Mesenteric fat pad (tissue), 1 donor: Measurements from ENCODE around the gene CCDC158. TPM values are rescaled to one million over a fixed set of nuclear protein-coding genes. Genes with fewer than 3 reads are reported as not detected.
"Not testable (repeated sequence)": the region's sequence is repeated elsewhere in the genome, so short reads cannot be mapped to it uniquely, and the experiment has no call there.

Experiments used
- DNase-seq: peaks from one replicate; pipeline ENCODE4 v3.0.0-alpha.2; 2020; ENCODE audit warnings: low spot score
- total RNA-seq: library from RNA; stranded (reverse); fragmentation: NEBNext Ultra II Directional; extraction: Animal tissue kit (Norgen Biotek cat#: 25700); gene quantifications from one replicate; pipeline ENCODE4 v1.2.1, GENCODE V29; 2021
- donor health status: DM: yes; HTN: yes; CAD: no.

The CCDC158 gene
- total RNA-seq, 1 donor from 2014 or later, result 0.45 TPM

DNA sequence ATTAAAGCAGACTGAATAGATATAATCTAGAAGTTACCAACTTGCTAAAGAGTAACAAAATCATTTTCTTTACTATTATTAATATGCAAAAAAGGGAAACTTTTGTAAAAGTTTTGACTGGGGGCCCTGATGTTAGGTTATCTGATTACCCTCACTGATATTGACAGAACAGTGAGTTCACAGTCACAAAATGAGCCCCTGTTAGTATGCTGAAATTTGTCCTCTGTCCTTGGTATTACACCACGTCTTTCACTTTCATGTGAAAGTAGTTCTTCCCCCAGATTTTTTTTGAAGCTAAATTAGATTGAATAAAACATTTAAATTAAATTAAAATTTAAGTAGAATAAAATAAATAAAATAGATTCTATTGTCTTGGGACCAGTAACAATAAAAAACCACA, 108.5 kb downstream of the CCDC158 start:
- no peak for DNase-seq

DNA sequence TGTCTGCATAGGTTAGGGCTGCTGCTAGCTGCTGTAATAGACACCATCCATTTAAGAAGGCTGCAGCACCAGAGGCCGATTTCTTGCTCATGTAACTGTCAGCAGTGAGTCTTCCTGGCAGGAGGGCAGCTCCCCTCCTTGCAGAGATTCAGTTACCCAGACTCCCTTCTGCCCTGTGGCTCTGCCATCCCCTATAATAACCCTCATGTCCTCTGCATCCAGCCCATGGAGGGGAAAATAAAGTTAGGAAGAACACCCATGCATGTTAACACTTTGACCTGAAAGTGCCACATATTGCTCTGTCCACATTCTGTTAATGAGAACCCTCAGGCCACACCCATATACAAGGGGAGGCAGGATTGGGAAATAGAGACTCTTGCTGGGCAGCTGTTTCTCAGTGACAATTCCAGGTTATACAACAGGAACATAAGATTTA, 109.0 kb downstream of the CCDC158 start:
- DNase-seq, result no peak

DNA sequence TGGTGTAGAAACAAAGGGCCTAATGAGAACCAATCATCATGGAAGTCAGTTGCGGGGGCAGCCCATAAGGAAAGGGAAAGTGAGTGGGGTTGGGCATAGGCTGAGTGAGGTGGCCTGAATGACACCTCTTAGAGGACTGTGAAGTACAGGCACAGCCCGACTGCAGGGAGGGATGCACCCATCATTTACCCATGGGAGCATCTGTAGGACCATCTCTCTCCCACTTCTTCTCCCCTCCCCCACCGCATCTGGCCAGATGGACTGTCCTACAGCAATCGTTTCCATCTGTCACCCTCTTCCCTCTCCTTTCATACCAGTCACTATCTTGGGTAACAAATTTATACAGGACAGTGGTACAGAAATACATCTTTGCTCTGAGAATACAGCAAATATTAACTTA, 110.3 kb downstream of the CCDC158 start:
- no peak for DNase-seq

DNA sequence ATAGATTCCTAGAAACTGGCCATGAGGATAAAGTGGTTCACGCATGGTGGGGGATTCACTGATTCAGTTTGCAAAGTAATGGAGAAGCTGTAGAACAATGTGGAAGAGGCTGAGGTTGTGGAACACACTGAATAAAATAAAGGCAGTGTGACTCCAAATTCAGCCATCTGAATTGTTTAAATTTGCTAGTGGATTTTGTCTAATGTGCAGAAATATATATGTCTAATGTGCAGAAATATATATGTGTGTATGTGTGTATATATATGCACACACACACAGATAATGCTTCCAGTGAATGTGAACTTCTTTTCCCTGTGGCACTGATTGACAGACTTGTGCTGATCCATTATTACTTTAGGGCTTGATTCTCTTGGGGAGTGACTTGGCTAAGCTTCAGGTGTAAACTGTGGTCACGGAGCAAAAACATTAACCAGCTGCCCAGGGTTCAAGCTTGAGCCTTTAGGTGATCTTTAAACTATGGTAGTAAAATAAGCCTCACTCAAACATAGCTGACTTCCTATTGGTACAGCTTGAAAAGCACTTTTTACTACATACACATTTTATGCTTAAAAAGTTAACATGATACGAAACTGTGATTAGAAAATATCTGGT, 110.9 kb downstream of the CCDC158 start:
- DNase-seq, result no peak

DNA sequence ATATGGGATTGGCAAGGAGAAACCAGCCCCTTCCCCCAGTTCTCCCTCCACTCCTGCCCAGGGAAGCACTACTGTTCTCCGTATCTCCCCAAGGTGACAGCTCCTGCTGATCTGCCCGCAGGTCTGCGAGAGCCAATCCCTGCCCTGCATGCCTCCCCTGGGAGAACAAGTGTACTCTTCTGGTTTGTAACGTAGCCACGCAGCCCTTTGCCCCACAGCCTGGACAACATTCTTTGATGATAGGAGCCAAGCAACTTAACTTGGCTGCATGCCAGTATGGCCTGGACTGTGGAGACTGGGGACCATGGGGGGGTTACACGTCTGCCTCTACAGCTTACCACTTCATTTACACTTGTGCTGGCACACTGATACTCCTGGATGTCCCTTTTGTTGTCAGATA, 112.4 kb downstream of the CCDC158 start:
- no peak for DNase-seq

DNA sequence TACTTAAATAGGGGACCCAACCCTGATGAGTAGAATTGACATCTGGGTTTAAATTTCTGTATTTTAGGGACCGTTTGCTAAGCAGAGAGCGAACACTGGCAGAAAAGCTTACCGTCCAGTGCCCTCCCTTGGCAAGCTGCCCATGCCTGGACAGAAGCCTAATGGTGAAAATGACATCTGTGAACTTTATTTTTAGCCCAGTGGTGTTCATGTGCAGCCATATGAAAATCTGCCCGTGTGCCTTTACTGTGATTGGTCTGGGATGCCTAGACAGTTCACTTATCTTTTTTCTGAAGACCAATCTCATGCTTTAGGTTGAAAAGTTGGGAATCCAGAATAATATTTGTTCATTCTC, 113.3 kb downstream of the CCDC158 start:
- DNase-seq, result no peak

DNA sequence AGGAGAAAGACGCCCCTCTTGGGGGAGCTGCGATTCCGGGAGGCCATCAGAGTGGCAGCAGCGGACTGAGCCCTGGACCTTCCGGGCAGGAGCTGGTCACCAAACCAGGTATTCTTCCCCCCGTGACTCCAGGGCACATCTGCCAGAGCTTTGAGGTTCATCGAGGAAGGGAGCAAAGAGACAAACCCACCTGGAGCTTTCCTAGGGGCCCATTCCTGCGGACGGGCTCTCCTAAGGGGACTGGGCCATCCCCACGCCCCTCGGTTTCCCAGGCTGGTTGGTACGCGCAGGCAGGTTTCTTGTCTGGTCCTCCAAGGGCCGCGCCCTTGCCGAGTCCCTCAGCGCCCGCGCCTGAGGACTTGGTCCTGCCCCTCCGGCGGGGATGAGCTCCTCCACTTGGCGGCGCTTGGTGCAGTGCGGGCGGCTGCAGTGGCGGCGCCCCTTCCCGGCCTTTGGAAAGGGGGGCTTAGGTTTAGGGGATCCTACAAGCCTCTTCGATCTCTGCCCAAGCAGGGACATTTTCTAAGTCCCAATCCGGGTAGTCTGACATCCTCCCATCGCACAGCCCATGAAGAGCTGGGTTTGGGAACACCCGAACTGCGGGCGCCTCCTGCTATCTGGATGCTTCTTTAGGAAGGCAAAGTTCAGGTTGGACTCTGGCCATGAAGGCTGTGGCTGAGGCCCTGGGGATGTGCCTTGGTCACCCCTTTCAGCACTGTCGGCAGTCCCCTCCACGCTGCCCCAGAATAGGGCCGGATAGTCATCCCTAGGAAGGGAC, 113.9 kb downstream of the CCDC158 start:
- no peak for DNase-seq

DNA sequence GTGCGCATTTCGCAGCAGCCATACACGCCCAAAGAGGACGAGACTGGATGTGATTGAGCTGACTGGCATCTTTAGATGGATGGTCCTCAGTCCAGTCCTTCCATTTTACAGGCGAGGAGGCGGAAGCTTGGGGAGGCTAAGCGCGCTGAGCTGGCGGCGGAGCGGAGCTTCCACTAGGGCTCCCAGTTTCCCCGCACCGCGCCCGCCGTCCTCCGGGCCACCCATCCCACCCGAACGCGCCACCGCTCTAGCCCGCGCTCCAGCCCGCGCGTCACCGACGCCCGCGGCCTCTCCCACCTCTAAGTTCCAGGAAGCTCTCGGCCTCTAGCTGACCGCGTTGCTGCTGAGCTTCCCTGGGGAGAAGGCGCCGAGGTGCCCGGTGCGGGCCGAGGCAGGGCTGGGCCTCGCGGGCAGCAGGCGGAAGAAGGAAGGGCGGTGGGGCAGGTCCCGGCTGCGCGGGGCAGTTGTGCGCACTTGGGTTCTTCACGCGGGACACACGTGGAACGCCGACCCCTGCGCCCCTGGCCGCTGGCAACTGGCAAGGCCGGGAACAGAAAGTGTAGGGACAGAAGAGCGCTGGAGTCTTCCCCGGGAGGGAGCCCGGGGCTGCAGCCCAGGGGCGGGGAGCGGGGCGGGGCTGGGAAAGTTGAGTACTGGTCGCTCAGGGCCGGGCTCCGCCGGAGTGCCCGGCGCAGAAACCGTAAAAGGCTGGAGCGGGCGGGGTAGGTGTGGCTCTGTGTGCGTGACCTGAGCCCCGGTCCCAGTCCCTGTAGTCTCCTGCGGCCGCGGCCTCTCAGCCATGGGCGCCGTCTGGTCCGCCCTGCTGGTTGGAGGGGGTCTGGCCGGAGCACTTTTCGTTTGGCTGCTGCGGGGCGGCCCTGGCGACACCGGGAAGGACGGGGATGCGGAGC, 114.7 kb downstream of the CCDC158 start, which contains the start of gene STBD1:
Gene STBD1 (plus strand): TSS at position 763 of the 911 bp plus-strand sequence. CDS start 37 bp downstream, at position 800.
- peak; percentile 91 for DNase-seq

DNA sequence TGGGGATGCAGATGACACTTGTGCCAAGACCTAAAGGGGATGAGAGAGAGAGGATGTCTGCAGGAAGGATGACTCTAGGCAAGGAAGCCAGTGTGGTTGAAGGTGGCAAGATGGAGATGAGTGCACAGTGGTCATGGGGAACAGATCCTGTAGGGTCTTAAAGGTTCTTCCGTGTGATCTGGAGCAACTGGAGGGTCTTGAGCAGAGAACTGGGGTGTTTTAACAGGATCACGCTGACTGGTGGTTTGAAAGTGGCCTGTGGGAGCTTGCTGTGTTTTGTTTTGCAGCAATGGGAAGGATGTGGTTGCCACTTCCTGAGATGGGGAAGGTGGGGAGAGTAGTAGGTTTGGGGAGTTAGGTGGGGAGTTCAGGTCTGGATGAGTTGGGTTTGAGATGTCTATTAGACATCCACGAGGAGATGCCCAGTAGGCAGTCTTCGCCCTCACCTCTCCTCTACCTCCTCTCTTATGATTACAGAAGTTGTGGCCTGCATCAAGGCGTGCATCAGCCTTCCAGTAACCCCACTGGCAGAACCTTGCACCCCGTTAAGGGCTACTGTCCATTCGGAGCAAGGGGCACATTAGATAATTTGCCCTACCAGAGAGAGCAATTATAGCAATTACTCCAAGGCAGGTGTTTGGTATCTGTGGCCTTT, 115.8 kb downstream of the CCDC158 start:
- no peak for DNase-seq

DNA sequence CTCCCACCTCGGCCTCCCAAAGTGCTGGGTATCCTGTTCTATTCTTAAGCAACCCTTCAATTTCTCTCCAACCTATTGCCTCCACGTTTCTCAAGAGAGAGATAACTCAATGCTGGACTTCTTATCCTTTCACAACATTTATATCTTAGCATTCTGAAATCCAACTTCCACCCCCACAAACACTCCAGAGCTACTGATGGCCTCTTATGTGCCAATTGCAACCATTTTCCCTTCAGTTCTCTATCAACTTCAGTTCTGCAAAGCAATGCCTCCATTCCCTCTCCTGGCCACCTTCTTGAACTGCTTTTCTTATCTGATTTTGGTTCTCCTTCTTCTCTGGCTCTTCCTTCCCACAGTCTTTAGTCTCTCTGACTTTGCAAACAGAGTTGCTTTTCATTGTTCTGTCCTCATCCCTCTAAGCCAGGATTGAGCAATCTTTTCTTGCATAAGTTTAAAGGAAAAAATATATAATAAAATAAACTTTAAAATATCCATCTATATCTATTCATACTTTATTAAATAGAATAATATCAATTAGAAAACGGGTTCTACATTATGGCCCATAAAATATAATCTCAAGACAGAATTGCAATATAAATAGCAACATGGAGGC, 118.0 kb downstream of the CCDC158 start:
- no peak for DNase-seq

DNA sequence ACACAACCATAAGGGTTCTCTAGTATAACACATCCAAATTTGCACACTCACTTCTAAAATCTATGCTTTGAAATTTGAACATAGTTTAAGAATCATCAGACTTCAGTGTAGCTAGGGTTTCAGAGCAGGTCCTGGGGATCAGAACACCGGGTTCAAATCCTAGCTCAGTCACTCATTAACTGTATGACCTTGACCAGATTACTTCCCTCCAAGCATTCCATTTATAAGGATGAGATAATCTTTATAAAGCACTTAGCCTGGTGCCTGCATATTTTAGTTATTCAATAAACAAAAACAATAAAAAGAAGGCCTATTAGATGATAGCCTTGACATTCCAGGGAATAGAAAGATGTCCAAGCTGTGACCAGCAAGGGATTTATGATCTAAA, 119.2 kb downstream of the CCDC158 start:
- no peak for DNase-seq

DNA sequence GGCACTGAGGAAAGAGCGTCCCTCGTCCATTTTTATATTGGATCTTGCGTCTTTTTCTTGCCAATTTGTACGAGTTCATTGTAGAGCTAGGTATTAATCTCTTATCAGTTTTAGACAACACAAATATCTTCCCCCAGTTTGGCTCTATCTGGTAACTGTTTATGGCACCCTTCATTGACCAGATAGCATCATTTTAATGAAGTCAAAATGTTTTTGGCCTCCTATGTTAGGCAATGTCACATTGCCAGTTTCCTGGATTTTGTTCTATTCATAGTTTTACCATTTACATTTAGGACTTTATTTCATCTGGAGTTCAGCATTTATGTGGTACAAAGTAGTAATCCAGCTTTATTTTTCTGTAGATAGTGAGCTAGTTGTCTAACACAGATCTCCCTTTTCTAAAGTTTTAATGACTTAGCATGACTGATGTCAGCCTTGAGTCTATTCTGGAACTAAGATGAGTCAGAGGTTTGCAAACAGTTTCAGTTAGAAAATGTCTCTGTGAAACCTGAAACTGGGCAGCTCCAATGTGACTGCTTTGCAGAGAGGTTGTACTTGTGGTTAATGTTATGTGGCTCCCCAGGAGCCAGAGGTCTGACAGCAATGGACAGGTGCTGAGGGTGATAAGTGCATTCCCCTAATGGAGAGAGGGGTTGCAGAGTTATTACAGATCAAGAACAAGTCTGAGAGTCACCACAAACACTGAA, 119.7 kb downstream of the CCDC158 start:
- no peak for DNase-seq

DNA sequence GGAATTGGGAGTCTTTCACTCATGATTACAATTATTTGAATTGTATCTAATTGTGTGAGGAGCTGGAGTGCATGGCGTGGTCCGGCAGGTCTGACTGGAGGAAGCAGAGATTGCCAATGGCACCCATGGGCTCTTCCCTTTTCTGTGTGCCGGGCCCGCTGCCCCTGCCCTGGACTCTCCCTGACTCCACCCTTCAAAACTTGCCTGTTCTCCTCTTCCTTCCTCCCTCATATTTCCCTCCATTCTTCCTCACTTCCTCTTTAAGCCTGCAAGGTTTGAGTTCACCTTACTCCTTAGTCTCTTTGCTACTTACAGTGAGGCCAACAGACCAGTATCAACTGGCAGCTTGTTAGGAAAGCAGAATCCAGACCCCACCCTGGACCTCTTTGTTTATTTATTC, 120.9 kb downstream of the CCDC158 start:
- DNase-seq, result no peak

DNA sequence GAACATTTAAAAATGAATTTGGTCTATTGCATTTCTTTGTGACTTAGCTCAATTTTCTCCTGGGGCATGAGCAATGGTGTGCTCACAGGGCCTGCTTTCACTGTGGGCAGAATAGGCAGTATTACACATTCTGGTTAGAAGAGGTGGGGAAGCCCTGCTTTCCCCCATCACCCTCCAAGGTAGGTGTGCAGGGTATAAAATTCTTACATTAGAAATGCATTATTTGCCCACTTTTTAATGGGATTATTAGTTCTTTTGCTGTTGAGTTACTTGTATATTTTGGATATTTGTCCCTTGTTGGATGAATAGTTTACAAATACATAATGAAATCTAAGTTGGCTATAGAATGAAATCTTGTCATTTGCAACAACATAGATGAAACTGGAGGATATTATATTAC, 122.7 kb downstream of the CCDC158 start:
- DNase-seq, result no peak

DNA sequence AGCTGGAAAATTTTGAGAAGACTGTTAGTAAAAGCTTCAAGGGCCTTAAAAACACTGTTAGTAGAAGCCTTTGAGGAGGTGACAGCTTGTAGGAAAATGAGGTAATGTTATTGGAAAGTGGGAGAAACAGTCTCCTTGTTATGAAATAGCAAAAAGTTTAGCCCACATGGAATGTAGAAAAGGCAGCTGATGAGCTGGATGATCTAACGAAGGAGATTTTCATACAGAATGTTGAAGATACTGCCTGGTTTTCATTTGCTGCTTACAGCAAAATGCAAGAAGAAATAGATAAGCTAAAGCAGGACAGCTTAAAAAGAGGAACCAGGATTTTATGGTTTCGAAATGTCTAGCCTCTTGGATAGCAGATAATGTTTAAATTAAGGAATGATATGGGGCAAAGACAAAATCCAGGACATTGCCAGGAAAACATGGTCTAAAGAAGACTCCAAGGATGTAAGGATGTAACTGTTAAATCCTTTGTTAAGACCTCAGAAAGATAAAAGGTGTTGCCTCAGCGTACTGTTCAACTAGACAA, 124.6 kb downstream of the CCDC158 start:
- no peak for DNase-seq

DNA sequence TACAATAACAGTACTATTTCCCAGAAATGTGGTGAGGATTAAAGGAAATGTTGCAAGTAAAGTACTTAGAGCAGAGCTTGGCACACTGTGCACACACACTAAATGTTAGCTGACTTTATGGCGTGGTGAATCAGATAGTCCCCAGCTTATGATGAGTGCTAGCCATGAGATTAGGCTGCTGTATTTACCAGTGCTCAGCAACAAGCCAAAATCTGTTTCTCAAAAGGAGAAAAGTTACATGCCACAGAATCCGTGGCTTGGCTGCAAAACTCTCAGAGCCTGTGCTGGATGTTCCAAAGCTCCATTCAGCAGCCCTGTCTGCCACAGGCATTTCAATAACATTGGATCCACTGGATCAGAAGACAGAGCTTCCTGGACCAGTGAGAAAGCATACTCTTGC, 127.2 kb downstream of the CCDC158 start:
- DNase-seq, result no peak

DNA sequence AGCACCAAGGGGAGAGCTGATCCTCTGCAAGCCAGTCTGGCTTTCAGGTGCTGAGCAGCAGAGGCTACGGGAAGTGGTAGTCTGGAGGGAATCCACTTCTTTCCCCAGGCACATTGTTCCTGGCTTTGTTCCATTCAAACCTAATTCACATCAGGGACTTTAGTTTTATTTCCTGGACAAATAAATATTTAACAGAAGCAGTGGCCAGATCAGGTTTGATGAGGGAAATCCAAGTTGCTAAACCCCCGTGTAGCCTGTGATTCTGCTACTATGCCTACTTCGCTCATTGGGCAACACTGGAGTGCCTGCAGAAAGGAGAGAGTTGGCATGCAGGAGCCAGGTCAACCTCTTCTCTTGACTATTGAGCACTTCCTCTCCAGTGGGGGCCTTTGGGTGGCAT, 128.2 kb downstream of the CCDC158 start:
- DNase-seq, result no peak

DNA sequence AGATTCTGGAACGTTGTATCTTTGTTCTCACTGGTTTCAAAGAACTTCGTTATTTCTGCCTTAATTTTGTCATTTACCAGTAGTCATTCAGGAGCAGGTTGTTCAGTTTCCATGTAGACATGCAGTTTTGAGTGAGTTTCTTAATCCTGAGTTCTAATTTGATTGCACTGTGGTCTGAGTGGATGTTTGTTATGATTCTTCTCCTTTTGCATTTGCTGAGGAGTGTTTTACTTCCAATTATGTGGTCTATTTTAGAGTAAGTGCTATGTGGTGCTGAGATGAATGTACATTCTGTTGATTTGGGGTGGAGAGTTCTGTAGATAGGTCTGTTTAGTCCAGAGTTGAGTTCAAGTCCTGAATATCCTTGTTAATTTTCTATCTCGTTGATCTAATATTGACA, 133.1 kb downstream of the CCDC158 start:
- DNase-seq, result not testable (repeated sequence)

DNA sequence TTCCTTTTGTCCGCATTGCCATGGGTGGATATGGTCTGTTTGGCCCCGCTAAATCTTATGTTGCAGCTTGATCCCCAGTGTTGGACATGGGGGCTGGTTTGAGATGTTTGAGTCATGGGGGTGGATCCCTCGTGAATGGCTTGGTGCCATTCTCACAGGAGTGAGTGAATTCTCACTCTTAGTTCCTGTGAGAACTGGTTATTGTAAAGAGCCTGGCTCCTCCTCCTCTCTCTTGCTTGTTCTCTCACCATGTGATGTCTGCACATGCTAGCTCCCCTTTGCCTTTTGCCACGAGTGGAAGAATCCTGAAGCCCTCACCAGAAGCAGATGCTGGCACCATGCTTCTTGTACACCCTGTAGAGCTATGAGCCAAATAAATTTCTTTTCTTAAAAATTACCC, 137.0 kb downstream of the CCDC158 start:
- no peak for DNase-seq
